Retinal pigment epithelial cell (primary cell): ENCODE results near the gene CIZ1.
A peak's percentile ranks its signal among the peaks of the same experiment; 100 is the strongest.

Experiments
- DNase-seq: peaks from one replicate; pipeline ENCODE4 v3.0.0-alpha.2; 2010; ENCODE audit warnings: low read depth
- H3K4me3 ChIP-seq: 2 replicates; pipeline ENCODE4 v1.5.1; 2011; ENCODE audit warnings: mild to moderate bottlenecking, low read length, control low read depth, moderate library complexity
- TF ChIP-seq, protein P1 (sequence below): conservative IDR thresholded peaks from 2 replicates; pipeline ENCODE4 v1.5.1; 2011; ENCODE audit warnings: low read depth, low read length, control low read depth, inconsistent platforms

Gene CIZ1

GRCh38 chr9:128151309-128152132 lies 39.9 kb downstream of the CIZ1 start:
- H3K4me3 ChIP-seq, result no peak overlapping the region
- TF ChIP-seq, protein P1, sequence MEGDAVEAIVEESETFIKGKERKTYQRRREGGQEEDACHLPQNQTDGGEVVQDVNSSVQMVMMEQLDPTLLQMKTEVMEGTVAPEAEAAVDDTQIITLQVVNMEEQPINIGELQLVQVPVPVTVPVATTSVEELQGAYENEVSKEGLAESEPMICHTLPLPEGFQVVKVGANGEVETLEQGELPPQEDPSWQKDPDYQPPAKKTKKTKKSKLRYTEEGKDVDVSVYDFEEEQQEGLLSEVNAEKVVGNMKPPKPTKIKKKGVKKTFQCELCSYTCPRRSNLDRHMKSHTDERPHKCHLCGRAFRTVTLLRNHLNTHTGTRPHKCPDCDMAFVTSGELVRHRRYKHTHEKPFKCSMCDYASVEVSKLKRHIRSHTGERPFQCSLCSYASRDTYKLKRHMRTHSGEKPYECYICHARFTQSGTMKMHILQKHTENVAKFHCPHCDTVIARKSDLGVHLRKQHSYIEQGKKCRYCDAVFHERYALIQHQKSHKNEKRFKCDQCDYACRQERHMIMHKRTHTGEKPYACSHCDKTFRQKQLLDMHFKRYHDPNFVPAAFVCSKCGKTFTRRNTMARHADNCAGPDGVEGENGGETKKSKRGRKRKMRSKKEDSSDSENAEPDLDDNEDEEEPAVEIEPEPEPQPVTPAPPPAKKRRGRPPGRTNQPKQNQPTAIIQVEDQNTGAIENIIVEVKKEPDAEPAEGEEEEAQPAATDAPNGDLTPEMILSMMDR, result no peak
- no peak for DNase-seq

DNA sequence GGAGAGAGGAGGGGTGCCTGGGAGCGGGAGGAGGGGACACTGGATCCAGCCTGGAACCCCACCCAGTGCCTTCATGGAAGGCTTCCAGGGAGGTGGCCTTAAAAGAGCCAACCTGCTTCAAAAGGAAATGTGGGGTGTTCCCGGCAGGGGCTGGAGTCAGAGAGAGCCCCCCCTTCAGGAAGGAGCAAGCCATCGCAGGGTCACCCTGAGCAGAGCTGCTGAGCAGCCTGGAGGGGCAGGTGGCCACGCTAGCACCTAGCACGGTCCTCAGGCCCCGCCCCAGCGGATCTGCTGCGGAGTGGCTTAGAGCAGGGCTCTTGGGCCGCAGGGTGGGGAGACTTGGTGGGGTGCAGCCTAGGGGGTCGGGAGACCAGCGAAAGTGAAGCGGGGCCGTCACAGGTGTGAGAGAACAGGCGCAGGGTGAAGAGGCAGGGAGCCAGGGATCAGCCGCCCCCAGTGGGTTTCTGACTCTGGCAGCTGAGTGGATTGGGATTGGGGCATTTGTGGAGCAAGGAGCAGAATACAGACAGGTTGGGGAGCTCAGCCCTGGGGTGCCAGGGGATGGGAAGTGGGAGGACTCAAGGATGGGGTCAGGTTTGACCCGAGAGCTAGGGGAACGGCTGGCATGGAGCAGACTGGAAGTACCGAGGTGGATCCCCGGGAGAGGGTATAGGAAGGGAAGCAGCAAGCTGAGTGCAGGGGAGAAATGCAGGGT lies 40.6 kb downstream of the CIZ1 start:
- H3K4me3 ChIP-seq, result no peak overlapping the region
- DNase-seq, result no peak
- TF ChIP-seq, protein P1, result peak; percentile 48

- DNase-seq, result no peak
- TF ChIP-seq, protein P1, result no peak
- H3K4me3 ChIP-seq, result no peak overlapping the region
Observed at GRCh38 chr9:128149951-128150593, 41.3 kb downstream of the CIZ1 start.

- TF ChIP-seq, protein P1, result no peak
- H3K4me3 ChIP-seq, result no peak within 1 kb of the TSS
- no peak for DNase-seq
Observed at GRCh38 chr9:128149001-128149701, 42.2 kb downstream of the CIZ1 start, which contains the start of gene LCN2. Gene LCN2 (plus strand): TSS chr9:128149453. CDS start chr9:128149526, 73 bp downstream.

- TF ChIP-seq, protein P1, result no peak
- no peak for DNase-seq
- H3K4me3 ChIP-seq, result no peak overlapping the region
Observed at GRCh38 chr9:128148509-128149000, 42.8 kb downstream of the CIZ1 start.

DNA sequence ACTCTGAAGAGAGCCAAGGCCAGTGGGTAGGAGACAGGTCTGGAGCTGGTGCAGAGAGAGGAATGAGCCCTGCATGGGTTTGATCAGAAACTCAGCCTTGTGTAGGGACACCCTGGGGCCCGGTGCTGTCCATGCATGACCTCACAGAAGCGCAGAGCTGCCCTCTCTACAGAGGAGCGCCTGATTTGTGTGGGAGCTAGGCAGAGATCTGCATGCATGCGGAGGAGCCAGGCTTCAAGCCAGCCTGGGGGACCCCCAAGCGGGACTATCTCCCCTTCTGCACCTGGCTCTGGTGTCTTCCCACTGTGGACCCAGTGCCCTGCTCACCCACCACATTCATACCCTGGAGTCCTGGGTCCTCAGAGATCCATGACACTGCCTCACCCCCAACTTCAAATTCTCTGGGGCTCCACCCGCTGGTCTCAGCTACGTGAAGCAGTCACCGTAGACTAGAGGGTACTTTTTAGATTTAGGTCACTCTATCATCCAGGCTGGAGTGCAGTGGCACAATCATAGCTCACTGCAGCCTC lies 44.7 kb downstream of the CIZ1 start:
- DNase-seq, result no peak
- H3K4me3 ChIP-seq, result no peak overlapping the region
- TF ChIP-seq, protein P1, result no peak
